DND-41 (cell line): Measurements from ENCODE around the gene FOXI1.

ENCODE experiments used
- ATAC-seq: fragments of 200-7000 bp; cut with Tn5 transposase; 3 replicates; pipeline ENCODE4 v1.9.1; 2021; ENCODE audit warnings: low read depth; ENCODE audit not compliant: insufficient read depth
- DNase-seq: peaks from one replicate; pipeline ENCODE4 v3.0.0-alpha.2; 2020
- H2AFZ ChIP-seq: 2 replicates; pipeline ENCODE4 v1.6.0; 2012; ENCODE audit warnings: low read depth, low read length
- H3K27ac ChIP-seq: 2 replicates; pipeline ENCODE4 v1.5.1; 2012; ENCODE audit warnings: low read length, inconsistent platforms
- H3K27me3 ChIP-seq: fragments of 200-600 bp; sonication (generic); 2 replicates; pipeline ENCODE4 v1.6.0; 2012; ENCODE audit warnings: low read length, mild to moderate bottlenecking, inconsistent platforms; ENCODE audit not compliant: insufficient read depth, poor library complexity
- H3K36me3 ChIP-seq: 2 replicates; pipeline ENCODE4 v1.5.1; 2012; ENCODE audit warnings: low read length, inconsistent platforms; ENCODE audit not compliant: insufficient read depth
- H3K4me1 ChIP-seq: 2 replicates; pipeline ENCODE4 v1.5.1; 2012; ENCODE audit warnings: mild to moderate bottlenecking, low read length; ENCODE audit not compliant: insufficient read depth
- H3K4me2 ChIP-seq: 2 replicates; pipeline ENCODE4 v1.6.0; 2012; ENCODE audit warnings: mild to moderate bottlenecking, moderate library complexity, low read length, inconsistent platforms; ENCODE audit not compliant: insufficient read depth
- H3K4me3 ChIP-seq, 2 experiments: fragments of 200-600 bp in 1 of 2; shearing (Covaris generic) in 1 of 2; 2 replicates each; pipeline ENCODE4 v1.5.1; 2012 to 2016; ENCODE audit warnings: inconsistent platforms in 2 of 2, low read length in 2 of 2, mild to moderate bottlenecking in 2 of 2, low read depth in 1 of 2, moderate library complexity in 1 of 2
- H3K79me2 ChIP-seq: 2 replicates; pipeline ENCODE4 v1.6.0; 2012; ENCODE audit warnings: low read length, inconsistent platforms; ENCODE audit not compliant: insufficient read depth
- H3K9ac ChIP-seq: 2 replicates; pipeline ENCODE4 v1.6.0; 2012; ENCODE audit warnings: low read depth, mild to moderate bottlenecking, inconsistent platforms, low read length, moderate library complexity
- H3K9me3 ChIP-seq: 2 replicates; pipeline ENCODE4 v1.5.1; 2012; ENCODE audit warnings: low read length, moderate library complexity, mild to moderate bottlenecking, inconsistent platforms; ENCODE audit not compliant: insufficient read depth, severe bottlenecking
- H4K20me1 ChIP-seq: 2 replicates; pipeline ENCODE4 v1.6.0; 2012; ENCODE audit warnings: low read length; ENCODE audit not compliant: insufficient read depth
- EZH2 ChIP-seq: IDR thresholded peaks from 3 replicates; pipeline ENCODE4 v1.6.1; 2012; ENCODE audit warnings: borderline replicate concordance, low read depth, mild to moderate bottlenecking, moderate library complexity, low read length, inconsistent platforms; ENCODE audit not compliant: severe bottlenecking
- TF ChIP-seq, protein P1 (sequence below): IDR thresholded peaks from 2 replicates; pipeline ENCODE4 v1.5.1; 2012; ENCODE audit warnings: borderline replicate concordance, low read length, moderate library complexity, mild to moderate bottlenecking; ENCODE audit not compliant: poor library complexity, severe bottlenecking; ENCODE audit errors: extremely low read depth

Gene FOXI1

DNA sequence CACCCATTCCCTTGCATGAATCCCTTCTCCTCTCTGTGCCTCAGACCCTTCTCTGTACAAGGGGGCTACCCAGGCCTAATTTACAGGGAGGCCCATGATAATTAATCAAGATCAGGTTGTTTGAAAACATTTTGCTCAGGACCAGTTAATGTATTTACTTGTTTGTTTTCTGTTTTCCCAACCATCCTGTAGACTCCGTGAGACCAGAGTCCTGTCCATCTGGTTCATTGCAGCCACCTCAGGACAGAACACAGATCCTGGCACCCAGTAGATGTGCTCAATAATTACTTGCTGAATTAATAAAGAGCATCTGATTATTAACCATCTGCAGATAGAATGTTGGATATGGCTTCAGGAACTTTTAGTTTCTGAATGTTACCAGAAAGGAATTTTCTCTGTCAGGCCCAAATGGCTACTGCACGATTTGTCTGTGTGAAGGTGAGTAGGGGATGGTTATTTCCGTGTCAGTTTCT lies 27.3 kb downstream of the FOXI1 start:
- H3K9me3 ChIP-seq: no peaks in the 10 kb centered on the region
- H3K4me3 ChIP-seq: no peak overlapping the region
- H3K4me1 ChIP-seq: no peaks in the 10 kb centered on the region
- H3K4me2 ChIP-seq: no peak overlapping the region
- no peak overlapping the region for H3K27ac ChIP-seq
- H2AFZ ChIP-seq: no peak overlapping the region
- peaks cover 4% of the 10 kb centered on the region for H3K27me3 ChIP-seq
- TF ChIP-seq, protein P1, sequence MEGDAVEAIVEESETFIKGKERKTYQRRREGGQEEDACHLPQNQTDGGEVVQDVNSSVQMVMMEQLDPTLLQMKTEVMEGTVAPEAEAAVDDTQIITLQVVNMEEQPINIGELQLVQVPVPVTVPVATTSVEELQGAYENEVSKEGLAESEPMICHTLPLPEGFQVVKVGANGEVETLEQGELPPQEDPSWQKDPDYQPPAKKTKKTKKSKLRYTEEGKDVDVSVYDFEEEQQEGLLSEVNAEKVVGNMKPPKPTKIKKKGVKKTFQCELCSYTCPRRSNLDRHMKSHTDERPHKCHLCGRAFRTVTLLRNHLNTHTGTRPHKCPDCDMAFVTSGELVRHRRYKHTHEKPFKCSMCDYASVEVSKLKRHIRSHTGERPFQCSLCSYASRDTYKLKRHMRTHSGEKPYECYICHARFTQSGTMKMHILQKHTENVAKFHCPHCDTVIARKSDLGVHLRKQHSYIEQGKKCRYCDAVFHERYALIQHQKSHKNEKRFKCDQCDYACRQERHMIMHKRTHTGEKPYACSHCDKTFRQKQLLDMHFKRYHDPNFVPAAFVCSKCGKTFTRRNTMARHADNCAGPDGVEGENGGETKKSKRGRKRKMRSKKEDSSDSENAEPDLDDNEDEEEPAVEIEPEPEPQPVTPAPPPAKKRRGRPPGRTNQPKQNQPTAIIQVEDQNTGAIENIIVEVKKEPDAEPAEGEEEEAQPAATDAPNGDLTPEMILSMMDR: no peak
- no peak for TF ChIP-seq EZH2
- no peaks in the 10 kb centered on the region for H3K36me3 ChIP-seq
- H3K79me2 ChIP-seq: no peaks in the 10 kb centered on the region
- H3K9ac ChIP-seq: no peak overlapping the region
- DNase-seq (no peak), ATAC-seq (no peak)
- H4K20me1 ChIP-seq: no peaks in the 10 kb centered on the region

DNA sequence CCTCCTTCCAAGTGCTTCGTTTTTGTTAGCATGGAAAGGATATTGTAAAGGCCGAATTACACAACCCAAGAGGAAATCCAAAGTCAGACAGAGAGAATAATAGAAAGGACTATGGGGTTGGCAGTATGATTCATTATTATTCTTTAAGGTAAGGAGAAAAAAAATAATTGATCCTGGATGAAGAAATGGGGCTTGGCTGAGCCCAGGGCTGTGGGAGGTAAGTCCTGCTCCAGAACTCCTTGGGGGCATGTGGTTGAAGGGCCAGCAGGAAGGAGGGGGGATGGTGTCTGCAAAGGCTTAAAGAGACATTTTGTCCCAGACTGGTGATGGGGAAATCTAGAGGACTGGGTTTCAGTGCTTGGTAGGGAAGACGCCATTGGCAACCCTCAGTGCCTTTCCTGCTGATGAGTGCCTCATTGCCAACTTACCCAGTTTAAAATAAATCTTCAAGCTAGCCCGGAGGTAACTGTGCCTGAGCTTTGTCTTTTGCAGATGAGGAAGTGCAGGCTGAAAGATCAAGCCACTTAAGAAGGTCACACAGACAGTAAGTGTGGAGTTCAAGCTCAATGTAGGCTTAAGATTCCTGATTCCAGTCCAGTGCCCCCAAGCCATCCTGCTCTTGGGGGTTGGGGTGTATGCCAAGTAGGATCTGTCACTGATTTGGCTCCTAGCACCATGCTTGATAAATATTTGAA lies 30.2 kb downstream of the FOXI1 start:
- no peaks in the 10 kb centered on the region for H3K9me3 ChIP-seq
- DNase-seq (no peak), ATAC-seq (no peak)
- H3K4me1 ChIP-seq: no peaks in the 10 kb centered on the region
- no peak overlapping the region for H2AFZ ChIP-seq
- no peak for TF ChIP-seq EZH2
- TF ChIP-seq, protein P1: no peak
- peaks cover 4% of the 10 kb centered on the region for H3K27me3 ChIP-seq
- H3K4me2 ChIP-seq: no peak overlapping the region
- H3K36me3 ChIP-seq: no peaks in the 10 kb centered on the region
- H3K9ac ChIP-seq: no peak overlapping the region
- H4K20me1 ChIP-seq: no peaks in the 10 kb centered on the region
- H3K4me3 ChIP-seq: no peak overlapping the region
- H3K79me2 ChIP-seq: no peaks in the 10 kb centered on the region
- no peak overlapping the region for H3K27ac ChIP-seq

DNA sequence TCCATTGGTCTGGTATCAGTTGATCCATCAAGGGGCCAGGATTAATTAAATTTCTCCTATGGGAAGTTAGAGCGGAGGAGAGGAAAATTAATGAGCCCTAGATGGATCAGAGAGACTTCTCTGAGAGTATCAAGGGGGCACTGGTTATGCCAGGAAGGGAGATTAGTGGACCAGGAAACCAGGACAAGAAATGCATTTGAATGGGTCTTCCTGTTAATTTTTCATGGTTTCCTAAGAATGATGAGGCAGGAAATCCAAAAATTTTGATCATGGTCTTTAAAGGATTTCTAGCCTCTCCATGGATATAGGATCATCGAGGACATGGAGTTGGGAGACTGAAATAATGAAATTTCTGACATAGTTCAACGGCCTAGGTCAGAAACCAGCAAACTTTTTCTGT lies 30.8 kb downstream of the FOXI1 start:
- Histone ChIP-seq H3K4me3 (no peak overlapping the region), H3K4me2 (no peak overlapping the region), H3K9ac (no peak overlapping the region), H3K27me3 (peaks cover 4% of the 10 kb centered on the region), H3K4me1 (no peaks in the 10 kb centered on the region), H4K20me1 (no peaks in the 10 kb centered on the region), H2AFZ (no peak overlapping the region), H3K27ac (no peak overlapping the region), H3K36me3 (no peaks in the 10 kb centered on the region), H3K9me3 (no peaks in the 10 kb centered on the region), H3K79me2 (no peaks in the 10 kb centered on the region)
- DNase-seq: no peak
- no peak for ATAC-seq
- TF ChIP-seq, protein P1: no peak
- TF ChIP-seq EZH2: no peak
